Ureter (tissue), 1 donor: ENCODE measurements around the gene FAM78B. TPM values are rescaled to one million over a fixed set of nuclear protein-coding genes. Genes with fewer than 3 reads are reported as not detected.

Source experiments
- DNase-seq: peaks from one replicate; pipeline ENCODE4 v3.0.0-alpha.2; 2020; ENCODE audit warnings: low spot score
- total RNA-seq: library from RNA; stranded (reverse); gene quantifications from one replicate; pipeline ENCODE4 v1.2.4, GENCODE V29; 2023
- donor health status: DM: yes; HTN: yes; CAD: no.

The FAM78B gene
- total RNA-seq, 1 donor from 2014 or later = 3.6 TPM

GRCh38 chr1:166164995-166165660 lies 1.7 kb downstream of the FAM78B start:
- DNase-seq = peak; percentile 52

GRCh38 chr1:166164646-166164994 lies 2.2 kb downstream of the FAM78B start:
- DNase-seq = no peak

GRCh38 chr1:166159656-166160055 lies 7.1 kb downstream of the FAM78B start:
- DNase-seq = no peak

- no peak for DNase-seq
Observed at GRCh38 chr1:166156674-166157073, 10.1 kb downstream of the FAM78B start.

GRCh38 chr1:166155108-166155507 lies 11.7 kb downstream of the FAM78B start:
- DNase-seq = no peak

GRCh38 chr1:166153525-166154314 lies 13.1 kb downstream of the FAM78B start:
- no peak for DNase-seq

GRCh38 chr1:166152978-166153377 lies 13.8 kb downstream of the FAM78B start:
- DNase-seq = no peak

- no peak for DNase-seq
Observed at GRCh38 chr1:166151804-166152203, 15.0 kb downstream of the FAM78B start.

- no peak for DNase-seq
Observed at GRCh38 chr1:166145499-166145898, 21.3 kb downstream of the FAM78B start.

GRCh38 chr1:166141969-166142368 lies 24.8 kb downstream of the FAM78B start:
- no peak for DNase-seq

GRCh38 chr1:166140251-166140650 lies 26.6 kb downstream of the FAM78B start:
- DNase-seq = no peak

- DNase-seq = no peak
Observed at GRCh38 chr1:166139735-166140134, 27.1 kb downstream of the FAM78B start.

GRCh38 chr1:166136699-166137401 lies 30.0 kb downstream of the FAM78B start:
- no peak for DNase-seq

- DNase-seq = no peak
Observed at GRCh38 chr1:166136222-166136621, 30.6 kb downstream of the FAM78B start.

- no peak for DNase-seq
Observed at GRCh38 chr1:166133857-166134256, 32.9 kb downstream of the FAM78B start.

GRCh38 chr1:166133276-166133841 lies 33.4 kb downstream of the FAM78B start:
- DNase-seq = no peak

GRCh38 chr1:166132496-166132895 lies 34.3 kb downstream of the FAM78B start:
- no peak for DNase-seq

GRCh38 chr1:166129006-166129405 lies 37.8 kb downstream of the FAM78B start:
- DNase-seq = no peak

- DNase-seq = no peak
Observed at GRCh38 chr1:166128195-166128594, 38.6 kb downstream of the FAM78B start.

GRCh38 chr1:166127003-166127402 lies 39.8 kb downstream of the FAM78B start:
- DNase-seq = no peak

GRCh38 chr1:166122873-166123466 lies 43.8 kb downstream of the FAM78B start:
- DNase-seq = no peak

- DNase-seq = no peak
Observed at GRCh38 chr1:166121010-166121409, 45.8 kb downstream of the FAM78B start.
